Psoas muscle (tissue), 8 donors: Measurements from ENCODE around the gene VTN. TPM values are rescaled to one million over a fixed set of nuclear protein-coding genes. Genes with fewer than 3 reads are reported as not detected.
A peak's percentile ranks its signal among the peaks of the same experiment; 100 is the strongest.

ENCODE experiments used
- ATAC-seq, 4 donors: fragments of 200-7000 bp; cut with Tn5 transposase; one replicate each; pipeline ENCODE4 v1.9.1; 2020; ENCODE audit warnings: moderate library complexity in 3 of 4, mild to moderate bottlenecking in 2 of 4
- DNase-seq, 2 donors: peaks; one replicate each; pipeline ENCODE4 v3.0.0-alpha.2; 2020
- H3K27ac ChIP-seq: fragments of 200-600 bp; one replicate; pipeline ENCODE4 v1.8.0; 2022
- H3K27me3 ChIP-seq, 3 donors: fragments of 200-600 bp in 1 of 3; one replicate each; pipeline versions ENCODE4 v1.6.1 to v1.8.0; 2013 to 2022; ENCODE audit warnings: low read length in 2 of 3, mild to moderate bottlenecking in 2 of 3, moderate library complexity in 1 of 3; ENCODE audit not compliant: insufficient read depth in 3 of 3
- H3K36me3 ChIP-seq, 2 donors: fragments of 200-600 bp in 1 of 2; one replicate each; pipeline versions ENCODE4 v1.6.1 to v1.8.0; 2013 to 2022; ENCODE audit warnings: low read depth in 1 of 2, mild to moderate bottlenecking in 1 of 2, moderate library complexity in 1 of 2; ENCODE audit not compliant: insufficient read depth in 1 of 2
- H3K4me1 ChIP-seq: fragments of 200-600 bp; one replicate; pipeline ENCODE4 v1.8.0; 2022
- H3K4me3 ChIP-seq: fragments of 200-600 bp; one replicate; pipeline ENCODE4 v1.8.0; 2022; ENCODE audit warnings: mild to moderate bottlenecking
- H3K9me3 ChIP-seq: fragments of 200-600 bp; one replicate; pipeline ENCODE4 v1.8.0; 2022
- CTCF ChIP-seq: fragments of 200-600 bp; IDR thresholded peaks from one replicate; pipeline ENCODE4 v1.8.0; 2022; ENCODE audit warnings: antibody characterized with exemption
- WGBS, 3 donors: extraction: QIAGEN DNeasy Blood & Tissue Kit; methylation state at CpG; one replicate each; pipeline versions ENCODE4 v1.1.6 to v1.1.7; 2013; 5-methylcytosine and 5-hydroxymethylcytosine counted together
- intact Hi-C, 2 donors: fragments of 100-400 bp; cut with DNase I; formaldehyde crosslinking; loops; one replicate each; pipeline versions ENCODE4 v1.11.0 to v1.14.2; 2022
- polyA plus RNA-seq, 3 donors: library from polyadenylated mRNA; stranded (reverse); fragments of 200-250 nt; gene quantifications; one replicate each; pipeline ENCODE4 v1.2.3, GENCODE V29; 2013
- total RNA-seq, 4 donors: library from RNA; stranded (reverse); fragmentation: NEBNext Ultra II Directional in 2 of 4; extraction: Animal tissue kit (Norgen Biotek cat#: 25700) in 2 of 4; gene quantifications; one replicate each; pipeline versions ENCODE4 v1.2.1 to v1.2.4, GENCODE V29; 2021 to 2023
- donor health status: healthy with polysubstance abuse.
- donor health status: DM: no; HTN: no; CAD: no; lungs with moderate emphysema.
- donor health status: Bipolar disorder and iron deficiency.
- donor health status: healthy.
- donor health status: DM: yes; HTN: yes; CAD: no.
- donor health status: DM: no; HTN: no; CAD: no.
- donor health status: DM: no; HTN: no; CAD: no.
- donor health status: DM: yes; HTN: yes; CAD: no.

Gene VTN
- total and polyA plus RNA-seq, 7 donors = 0.06 to 1.2 (median 0.18) TPM; not detected in 2

- 82 to 88% (median 82%) methylated on average over 8 of the region's 8 CpGs for WGBS, 3 donors
- H3K36me3 ChIP-seq = peaks cover 11 to 68% of the 10 kb centered on the region in 2 donors
These were observed 6.1 kb downstream of the VTN start for GRCh38 chr17:28363776-28364650.

GRCh38 chr17:28363186-28363585, 6.9 kb downstream of the VTN start:
- ATAC-seq = no peak
- Histone ChIP-seq H3K27me3 (no peaks in the 10 kb centered on the region), H3K27ac (no peak overlapping the region), H3K4me1 (peaks cover 9% of the 10 kb centered on the region), H3K4me3 (no peak overlapping the region), H3K9me3 (no peaks in the 10 kb centered on the region), H3K36me3 (peaks cover 11 to 72% of the 10 kb centered on the region in 2 donors)
- DNase-seq = no peak
- 83 to 88% (median 86%) methylated on average over 5 of the region's 5 CpGs for WGBS, 3 donors
- intact Hi-C loops = no loop called here
- TF ChIP-seq CTCF = no peak

More at GRCh38 chr17:28363776-28364650, 6.1 kb downstream of the VTN start:
- no peaks in the 10 kb centered on the region for H3K9me3 ChIP-seq
- H3K4me3 ChIP-seq = no peak overlapping the region
- H3K4me1 ChIP-seq = peaks cover 1% of the 10 kb centered on the region
- no peak for TF ChIP-seq CTCF
- intact Hi-C loops = no loop called here
- H3K27me3 ChIP-seq = no peaks in the 10 kb centered on the region
- H3K27ac ChIP-seq = no peak overlapping the region
- no peak for DNase-seq
- ATAC-seq = no peak

GRCh38 chr17:28357901-28358197, 12.3 kb downstream of the VTN start:
- no peaks in the 10 kb centered on the region for H3K9me3 ChIP-seq
- H3K27ac ChIP-seq = peak overlapping the region; percentile 97
- DNase-seq (no peak), ATAC-seq (no peak)
- peaks cover 19 to 71% of the 10 kb centered on the region in 2 donors for H3K36me3 ChIP-seq
- intact Hi-C loops = loop anchor here in 1 of 2 donors (2.0 kb wide), 1 partner anchor 21 kb away; no protein-coding TSS in a partner anchor
- H3K27me3 ChIP-seq = no peaks in the 10 kb centered on the region
- no peak for TF ChIP-seq CTCF
- 1 to 4% (median 3%) methylated on average over 4 of the region's 4 CpGs for WGBS, 3 donors
- H3K4me1 ChIP-seq = peaks cover 26% of the 10 kb centered on the region
- peak overlapping the region; percentile 100 for H3K4me3 ChIP-seq

GRCh38 chr17:28357061-28357900, 12.8 kb downstream of the VTN start, which contains the start of gene POLDIP2:
Gene POLDIP2, minus strand, starts transcription at chr17:28357527. Its CDS starts 79 bp downstream, at chr17:28357448.
- intact Hi-C loops = loop anchor here in 1 of 2 donors (2.0 kb wide), 1 partner anchor 20 kb away; no protein-coding TSS in a partner anchor
- peaks cover 26% of the 10 kb centered on the region for H3K4me1 ChIP-seq
- ATAC-seq (peak; percentile 99), DNase-seq (peak; percentile 96 to 98)
- H3K27ac ChIP-seq = peak within 1 kb of the TSS; percentile 97
- H3K27me3 ChIP-seq = no peaks in the 10 kb centered on the region
- peak within 1 kb of the TSS; percentile 100 for H3K4me3 ChIP-seq
- H3K9me3 ChIP-seq = no peaks in the 10 kb centered on the region
- WGBS, 3 donors = 0 to 1% (median 0%) methylated on average over 65 to 80 of the region's 80 CpGs
- no peak for TF ChIP-seq CTCF
- peaks cover 19 to 71% of the 10 kb centered on the region in 2 donors for H3K36me3 ChIP-seq
